NCI-H748 (cell line): Measurements from ENCODE around the gene MAP4.
"Not testable (repeated sequence)": the region's sequence is repeated elsewhere in the genome, so short reads cannot be mapped to it uniquely, and the experiment has no call there.

Experiments used
- DNase-seq: peaks from one replicate; lab custom pipeline; 2025; ENCODE audit not compliant: unreplicated experiment; lab: John Stamatoyannopoulos, UW

MAP4 gene

DNA sequence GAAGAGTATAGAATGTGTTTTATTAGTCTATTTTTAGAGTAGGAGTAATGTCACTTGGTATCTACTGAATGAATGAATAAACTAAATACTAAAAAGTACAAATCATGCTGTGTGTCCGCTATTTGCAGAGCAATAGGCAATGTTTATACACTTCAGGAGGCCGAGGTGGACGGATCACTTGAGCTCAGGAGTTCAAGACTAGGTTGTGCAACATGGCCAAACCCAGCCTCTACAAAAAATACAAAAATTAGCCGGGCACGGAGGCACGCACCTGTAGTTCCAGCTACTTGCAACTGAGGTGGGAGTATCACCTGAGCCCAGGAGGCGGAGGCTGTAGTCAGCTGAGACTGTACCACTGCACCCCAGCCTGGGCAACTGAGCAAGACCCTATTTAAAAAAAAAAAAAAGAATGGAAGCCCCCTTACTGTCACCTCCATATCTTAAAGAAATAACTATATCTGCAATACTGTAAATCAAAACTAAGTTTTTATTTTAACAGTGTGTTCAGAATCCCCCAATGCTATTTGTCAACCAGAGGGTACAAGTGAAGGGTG, 114.9 kb downstream of the MAP4 start:
- no peak for DNase-seq

DNA sequence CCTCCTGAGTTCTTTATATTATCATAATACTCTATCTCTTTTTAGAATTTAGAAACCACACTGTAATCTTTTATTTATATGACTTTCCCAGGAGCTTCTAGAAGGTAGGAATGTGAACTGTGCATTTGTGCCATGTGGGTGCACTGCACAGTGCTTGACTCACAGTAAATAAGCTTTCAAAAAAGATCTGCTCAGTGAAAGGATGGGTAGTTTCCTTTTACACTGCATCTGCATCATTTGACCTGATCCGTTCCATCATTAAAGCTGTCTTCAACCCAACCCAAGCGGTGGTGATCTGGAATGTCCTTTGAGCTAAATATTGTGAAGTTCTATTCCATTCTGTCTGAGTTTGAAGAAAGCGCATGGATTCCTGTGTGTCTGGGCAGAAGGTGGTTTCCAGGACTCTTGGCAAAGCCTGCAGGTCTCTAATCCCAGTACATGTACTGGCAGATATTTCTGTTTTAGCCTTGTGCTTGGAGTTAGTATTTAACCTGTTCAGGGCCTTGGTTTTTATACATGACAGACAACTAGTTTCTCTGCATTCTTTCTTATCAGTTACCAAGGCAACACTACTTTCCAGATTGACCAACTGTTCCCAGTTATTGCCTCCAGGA, 116.6 kb downstream of the MAP4 start:
- no peak for DNase-seq

- DNase-seq: no peak
These were observed 118.3 kb downstream of the MAP4 start for GRCh38 chr3:47897954-47898353.

GRCh38 chr3:47896736-47897135, 119.5 kb downstream of the MAP4 start:
- DNase-seq: no peak

- no peak for DNase-seq
These were observed 121.0 kb downstream of the MAP4 start for GRCh38 chr3:47895241-47895640.

DNA sequence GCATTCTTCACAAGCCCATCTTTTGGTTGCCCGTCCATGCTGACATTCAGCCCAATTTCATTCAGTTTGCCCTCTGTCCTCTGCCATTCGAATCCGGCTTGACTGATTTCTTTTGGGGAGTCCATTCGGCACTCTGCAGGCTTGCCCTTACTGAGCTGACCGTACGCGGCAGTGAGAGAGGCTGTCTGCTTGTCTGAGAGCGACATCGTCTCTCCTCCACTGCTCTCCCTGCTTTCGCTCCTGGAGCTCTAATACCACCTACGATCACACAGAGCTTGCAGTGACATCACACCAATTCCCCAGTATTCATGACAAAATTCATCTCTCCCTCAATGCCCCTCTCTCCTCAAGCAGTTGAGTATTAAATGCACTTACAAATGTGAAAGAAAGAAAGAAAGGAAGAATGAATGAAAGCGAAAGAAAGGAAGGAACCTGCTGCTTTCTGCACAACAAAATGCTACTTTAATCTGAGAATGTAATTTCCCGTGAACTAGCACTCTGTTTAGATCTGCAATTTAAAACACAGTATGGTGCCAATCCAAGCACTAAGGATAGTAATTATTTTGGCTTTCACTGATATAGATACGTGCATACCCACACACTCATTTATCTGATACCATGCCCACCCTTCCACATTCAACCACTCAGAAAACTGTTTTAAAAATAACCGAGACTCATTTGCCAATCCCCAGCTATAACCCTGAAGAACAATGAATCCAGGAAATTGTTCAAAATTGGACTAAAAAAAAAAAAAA, 123.8 kb downstream of the MAP4 start:
- DNase-seq: no peak

DNA sequence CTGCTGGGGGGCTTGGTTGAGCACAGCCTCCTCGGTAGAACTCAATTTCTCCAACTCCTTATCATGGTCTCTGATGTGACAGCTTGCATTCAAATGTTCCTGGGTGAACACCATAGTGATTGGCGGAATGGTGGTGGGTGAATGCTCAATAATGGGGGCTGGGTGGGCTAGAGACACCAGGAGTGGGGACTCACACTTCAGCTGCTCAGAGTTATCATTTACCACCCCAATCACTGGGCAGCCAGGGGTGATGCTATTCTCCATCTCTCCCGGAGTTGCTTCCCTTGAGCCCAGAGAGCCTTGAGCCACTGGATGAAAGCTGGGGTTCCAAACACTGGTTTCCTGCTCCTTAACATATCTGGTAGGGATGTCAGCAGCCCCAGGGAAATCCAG, 124.6 kb downstream of the MAP4 start:
- no peak for DNase-seq

DNA sequence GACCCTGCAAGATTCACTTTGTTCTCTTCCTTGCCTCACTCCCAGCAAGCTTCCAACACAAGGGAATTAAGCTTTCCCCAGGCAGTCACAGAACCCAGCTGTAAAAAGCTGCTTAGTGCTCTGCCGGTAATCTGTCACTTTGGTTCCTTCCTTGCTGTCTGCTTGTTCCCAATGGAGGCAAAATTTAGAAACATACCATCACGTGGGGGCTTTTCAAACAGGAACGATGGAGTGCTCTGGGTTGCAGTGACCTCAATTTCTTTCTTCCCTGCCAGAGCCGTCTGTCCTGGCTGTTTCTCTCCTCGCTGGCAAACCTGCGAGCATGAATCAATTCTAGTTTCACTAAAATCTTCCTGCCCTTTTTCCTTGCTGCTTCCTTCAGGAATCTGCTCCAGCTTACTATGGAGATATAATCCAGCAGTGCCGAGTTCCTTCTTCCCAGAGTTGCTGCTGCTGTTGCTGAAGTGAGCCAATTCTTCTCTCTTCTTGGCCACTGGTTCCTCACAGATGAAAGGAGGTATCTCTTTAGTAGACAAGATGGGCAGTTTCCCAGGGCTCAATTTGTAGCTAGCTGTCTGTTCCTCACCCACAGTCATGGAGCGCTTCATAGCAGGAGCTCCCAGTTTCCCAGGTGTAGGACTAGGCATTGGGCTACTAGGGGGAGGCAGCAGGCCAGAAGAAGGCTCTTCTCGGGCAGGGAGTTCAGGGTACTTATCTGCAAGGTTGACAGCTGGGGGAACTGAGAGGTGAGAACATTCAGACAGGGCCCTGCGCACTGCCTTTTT, 125.2 kb downstream of the MAP4 start:
- DNase-seq: no peak

DNA sequence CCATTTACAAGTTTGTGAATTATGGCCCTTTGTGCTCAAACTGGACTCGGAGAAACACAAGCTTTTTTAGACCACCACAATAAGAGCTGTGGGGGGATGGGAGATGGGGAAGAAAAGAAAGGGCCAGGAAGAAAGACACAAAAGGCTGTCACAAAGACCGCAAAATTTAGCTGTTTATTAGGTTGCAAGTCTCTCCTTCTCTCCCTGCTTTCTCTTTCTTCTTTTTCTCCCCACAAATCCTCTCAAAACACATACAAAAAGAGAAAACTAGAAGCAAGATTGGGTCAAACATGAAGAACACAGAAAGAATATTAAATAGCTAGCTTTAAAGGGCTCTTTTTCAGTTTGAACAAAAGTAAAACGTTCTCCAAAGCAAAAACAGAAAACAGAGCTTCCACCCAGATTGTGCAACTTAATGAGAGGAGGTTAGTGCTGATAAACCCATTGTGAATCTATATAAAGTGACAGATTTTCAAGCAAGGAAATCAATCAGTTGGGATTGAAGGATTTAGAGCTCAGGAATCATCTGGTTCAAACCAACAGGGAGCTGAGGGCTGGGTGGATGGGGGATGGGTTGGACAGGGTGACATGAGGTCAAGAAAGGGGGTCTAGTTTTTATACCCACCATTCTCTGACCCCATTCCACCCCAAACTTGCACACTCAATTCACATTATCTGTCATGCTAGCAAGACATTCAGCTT, 125.9 kb downstream of the MAP4 start:
- no peak for DNase-seq

- no peak for DNase-seq
These were observed 127.0 kb downstream of the MAP4 start for GRCh38 chr3:47888986-47889757.

DNA sequence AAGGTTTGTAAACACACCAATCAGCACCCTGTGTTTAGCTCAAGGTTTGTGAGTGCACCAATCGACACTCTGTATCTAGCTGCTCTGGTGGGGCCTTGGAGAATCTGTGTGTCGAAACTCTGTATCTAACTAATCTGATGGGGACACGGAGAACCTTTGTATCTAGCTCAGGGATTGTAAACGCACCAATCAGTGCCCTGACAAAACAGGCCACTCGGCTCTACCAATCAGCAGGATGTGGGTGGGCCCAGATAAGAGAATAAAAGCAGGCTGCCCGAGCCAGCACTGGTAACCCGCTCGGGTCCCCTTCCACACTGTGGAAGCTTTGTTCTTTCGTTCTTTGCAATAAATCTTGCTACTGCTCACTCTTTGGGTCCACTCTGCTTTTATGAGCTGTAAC, 128.2 kb downstream of the MAP4 start:
- not testable (repeated sequence) for DNase-seq

DNA sequence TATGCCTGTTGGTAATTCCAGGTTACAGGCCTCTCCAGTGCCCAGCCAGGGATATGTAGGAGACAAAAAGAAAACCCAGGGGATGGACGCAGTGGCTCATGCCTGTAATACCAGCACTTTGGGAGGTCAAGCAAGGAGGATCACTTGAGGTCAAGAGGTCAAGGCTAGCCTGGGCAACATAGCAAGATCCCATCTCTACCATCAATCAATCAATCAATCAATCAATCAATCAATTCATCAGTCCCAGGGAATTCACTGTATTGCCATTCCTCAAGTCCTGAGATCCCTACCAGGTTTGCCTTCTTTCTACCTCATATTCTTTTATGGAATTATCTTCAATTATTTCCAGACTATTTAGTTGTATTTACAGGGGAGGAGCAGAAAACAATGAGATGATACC, 131.0 kb downstream of the MAP4 start:
- DNase-seq: no peak

- no peak for DNase-seq
These were observed 131.6 kb downstream of the MAP4 start for GRCh38 chr3:47884603-47885002.

- DNase-seq: no peak
These were observed 133.9 kb downstream of the MAP4 start for GRCh38 chr3:47882338-47882737.

DNA sequence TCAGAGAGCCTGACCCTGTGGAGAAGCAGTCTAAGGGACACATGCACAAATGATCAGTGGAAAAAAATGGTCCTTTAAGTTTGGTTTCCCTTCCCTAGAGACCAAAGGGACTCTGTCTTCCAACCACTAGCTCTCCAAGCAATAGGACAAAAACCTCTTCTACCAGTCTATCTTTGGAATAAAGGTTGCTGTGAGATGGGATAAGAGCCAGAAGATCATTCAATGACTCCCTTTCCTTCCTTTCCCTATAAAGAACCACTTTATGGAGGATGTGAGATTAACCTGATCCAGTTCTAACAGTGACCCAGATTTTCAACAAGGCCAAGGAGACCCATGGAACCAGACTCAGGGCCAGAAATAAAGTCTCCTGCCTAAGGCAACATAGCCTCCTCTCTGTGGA, 138.5 kb downstream of the MAP4 start:
- DNase-seq: no peak

- no peak for DNase-seq
These were observed 138.9 kb downstream of the MAP4 start for GRCh38 chr3:47877290-47877689.

DNA sequence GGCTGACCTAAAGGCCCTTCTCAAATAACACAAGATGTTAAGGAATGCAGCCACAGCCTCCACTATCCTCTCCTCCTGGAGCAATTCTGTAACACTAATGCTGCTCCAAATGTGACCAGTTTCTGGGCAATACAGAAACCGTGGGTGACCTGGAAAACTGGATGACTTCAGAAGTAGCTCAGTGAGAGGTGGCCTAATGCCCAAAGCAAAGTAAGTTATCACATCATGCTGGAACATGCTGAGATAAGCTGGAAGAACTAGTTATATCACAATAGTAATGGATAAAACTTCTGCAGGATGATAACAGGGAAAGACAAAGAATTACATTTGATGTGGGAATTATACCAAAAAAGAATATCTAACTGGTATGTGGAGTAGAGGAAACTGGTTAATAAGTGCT, 141.3 kb downstream of the MAP4 start:
- no peak for DNase-seq

DNA sequence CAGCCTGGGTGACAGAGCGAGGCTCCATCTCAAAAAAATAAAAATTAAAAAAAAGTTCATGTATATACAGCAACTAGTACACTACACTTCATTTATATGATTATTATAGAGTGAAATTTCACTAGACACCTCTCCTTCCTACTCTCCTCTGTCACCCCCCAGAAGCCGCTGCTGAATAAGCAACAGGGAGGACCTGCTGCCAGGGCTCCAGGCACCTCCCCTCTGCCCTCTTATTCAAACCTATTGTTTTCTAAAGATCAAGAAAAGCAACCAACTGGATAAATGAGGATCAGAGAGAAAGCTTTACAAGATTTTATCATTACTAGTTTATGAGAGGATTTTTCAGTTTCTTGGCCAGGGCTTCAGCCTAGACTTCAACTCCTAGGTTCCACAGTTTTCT, 141.8 kb downstream of the MAP4 start:
- no peak for DNase-seq

GRCh38 chr3:47872916-47873315, 143.3 kb downstream of the MAP4 start:
- DNase-seq: no peak

DNA sequence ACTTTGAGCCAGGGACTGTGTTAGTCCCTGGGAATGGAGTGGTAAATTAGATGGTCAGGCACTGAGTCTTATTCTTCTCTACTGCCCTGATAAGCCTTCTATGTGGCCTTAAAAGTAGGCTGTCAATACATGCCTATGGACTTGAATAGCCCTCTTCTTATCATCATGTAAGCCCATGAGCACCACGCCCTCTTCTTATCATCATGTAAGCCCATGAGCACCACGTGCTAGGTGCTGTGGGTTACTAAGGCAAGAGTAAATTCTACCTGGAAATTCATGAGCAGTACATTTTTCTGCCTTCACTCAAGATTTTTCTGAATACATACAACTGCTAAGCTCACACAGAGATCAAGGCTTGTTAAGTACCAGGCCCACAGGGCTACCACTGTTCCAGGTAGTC, 144.8 kb downstream of the MAP4 start:
- DNase-seq: no peak
